GM18951 (cell line): Measurements from ENCODE around the gene PRXL2B.

ENCODE experiments used
- POLR2A ChIP-seq: IDR thresholded peaks from 4 replicates; pipeline ENCODE4 v1.6.1; 2011; ENCODE audit warnings: mild to moderate bottlenecking; ENCODE audit not compliant: insufficient read length, insufficient read depth; ENCODE audit errors: extremely low read depth
- in situ Hi-C: fragments of 300-500 bp; cut with MboI; formaldehyde crosslinking; loops from one replicate; pipeline ENCODE4 v1.12.0; 2022; ENCODE audit warnings: low sequenced_read_pairs, mixed read lengths, inconsistent platforms; ENCODE audit not compliant: unreplicated experiment

The PRXL2B gene

GRCh38 chr1:2606881-2607621 is 20.5 kb downstream of the PRXL2B start:
- no peak for TF ChIP-seq POLR2A
- in situ Hi-C loops = no loop called here

DNA sequence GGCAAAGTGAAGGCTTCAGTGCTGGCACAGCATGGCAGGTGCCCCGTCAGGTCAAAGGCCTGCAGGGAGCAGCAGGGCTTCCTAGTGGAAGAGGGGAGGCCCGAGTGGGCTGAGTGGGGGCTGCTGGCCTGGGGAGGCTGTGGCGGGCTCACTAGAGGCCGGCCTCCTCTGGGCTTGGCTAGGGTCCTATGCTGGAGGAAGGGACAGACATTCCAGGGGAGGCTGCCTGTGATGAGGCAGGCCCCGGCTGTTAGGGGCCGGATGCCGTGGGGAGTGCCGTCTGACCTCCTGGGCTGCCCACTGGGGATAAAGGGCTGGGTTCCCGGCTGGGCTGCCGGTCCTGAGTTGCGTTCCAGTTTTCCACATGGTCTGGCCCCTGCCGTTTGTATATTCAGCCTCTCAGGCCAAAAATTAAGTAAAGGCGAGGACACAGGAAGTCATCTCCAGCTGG is 21.1 kb downstream of the PRXL2B start:
- TF ChIP-seq POLR2A = no peak
- in situ Hi-C loops = no loop called here

DNA sequence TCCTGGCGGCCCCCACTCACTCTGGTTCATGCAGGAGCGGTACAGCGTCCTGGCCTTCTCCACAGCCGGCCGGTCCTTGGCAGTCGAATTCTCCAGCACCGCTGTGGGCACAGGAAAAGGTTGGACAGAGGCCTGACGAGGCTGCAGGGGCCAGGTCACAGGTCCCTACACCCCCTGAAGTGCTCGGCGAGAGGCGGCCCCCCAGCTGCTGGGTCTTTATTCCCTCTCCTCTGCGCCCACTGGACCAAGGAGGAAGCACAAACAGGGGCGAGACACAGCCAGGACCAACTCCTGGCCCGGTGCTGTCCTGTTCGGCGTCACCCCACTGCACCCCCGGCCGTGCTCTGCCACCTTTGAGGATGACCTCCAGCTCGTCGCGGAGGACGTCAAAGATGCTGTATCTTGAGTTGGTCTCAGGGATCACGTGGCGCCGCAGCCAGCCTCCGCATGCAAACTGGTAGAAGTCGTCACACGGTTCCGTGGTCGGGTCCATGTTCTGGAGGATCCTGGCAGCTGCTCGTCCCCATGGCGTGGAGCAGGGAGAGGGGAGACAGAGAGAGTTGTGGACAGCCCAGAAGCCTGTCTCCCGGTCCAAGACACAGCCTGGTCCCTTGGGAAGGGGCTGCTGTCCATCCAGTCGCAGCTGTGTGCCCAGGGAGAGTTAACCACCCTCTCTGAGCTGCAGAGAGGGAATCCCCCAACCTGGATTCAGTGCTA is 22.9 kb downstream of the PRXL2B start:
- TF ChIP-seq POLR2A = no peak
- in situ Hi-C loops = no loop called here

- in situ Hi-C loops = no loop called here
- TF ChIP-seq POLR2A = no peak
These were observed 23.7 kb downstream of the PRXL2B start for GRCh38 chr1:2610036-2610959.

GRCh38 chr1:2611031-2611501 is 24.5 kb downstream of the PRXL2B start:
- TF ChIP-seq POLR2A = no peak
- in situ Hi-C loops = no loop called here

GRCh38 chr1:2611621-2612437 is 25.3 kb downstream of the PRXL2B start:
- in situ Hi-C loops = no loop called here
- TF ChIP-seq POLR2A = no peak

GRCh38 chr1:2612591-2613365 is 26.2 kb downstream of the PRXL2B start:
- in situ Hi-C loops = no loop called here
- no peak for TF ChIP-seq POLR2A

DNA sequence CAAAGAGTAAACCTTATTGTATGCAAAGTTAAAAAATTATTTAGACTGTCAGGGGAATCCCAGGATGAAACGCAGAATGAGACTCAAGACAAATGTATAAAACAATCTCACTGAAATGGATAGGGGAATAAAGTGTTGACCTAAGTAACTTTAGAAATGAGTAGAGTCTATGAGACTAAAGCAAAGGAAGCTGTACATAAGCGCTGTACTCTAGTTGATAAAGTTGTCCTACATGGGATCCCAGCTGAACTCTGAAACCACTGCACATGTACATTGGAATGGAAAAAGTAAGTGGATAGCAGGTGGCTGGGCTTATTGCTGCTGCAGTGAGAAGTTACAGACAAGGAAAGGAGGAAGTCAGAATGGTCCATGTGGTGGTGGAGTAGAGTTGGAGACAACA is 27.6 kb downstream of the PRXL2B start:
- in situ Hi-C loops = no loop called here
- no peak for TF ChIP-seq POLR2A

DNA sequence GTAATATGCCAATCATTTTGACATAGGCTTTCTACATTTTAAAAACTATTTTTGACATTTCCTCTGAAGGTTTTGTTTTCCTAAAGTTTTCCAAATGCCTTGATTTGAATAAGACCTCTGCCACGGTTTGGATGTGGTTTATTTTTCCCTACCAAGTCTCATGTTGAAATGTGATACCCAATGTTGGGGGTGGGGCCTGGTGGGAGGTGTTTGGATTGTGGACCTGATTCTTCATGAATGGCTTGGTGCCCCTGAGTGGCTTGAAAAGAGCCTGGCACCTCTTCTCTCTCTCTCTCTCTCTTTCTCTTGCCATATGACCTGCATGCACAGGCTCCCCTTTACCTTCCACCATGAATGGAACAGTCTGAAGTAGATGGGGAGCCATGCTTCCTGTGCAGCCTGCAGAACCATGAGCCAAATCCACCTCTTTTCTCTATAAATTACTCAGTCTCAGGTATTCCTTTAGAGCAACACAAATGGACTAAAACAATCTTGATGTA is 31.4 kb downstream of the PRXL2B start:
- no peak for TF ChIP-seq POLR2A
- in situ Hi-C loops = no loop called here

- in situ Hi-C loops = no loop called here
- TF ChIP-seq POLR2A = no peak
These were observed 37.2 kb downstream of the PRXL2B start for GRCh38 chr1:2623571-2624337.
